Fibroblast of skin of abdomen (primary cell): Measurements from ENCODE around the gene EI24.
A peak's percentile ranks its signal among the peaks of the same experiment; 100 is the strongest.

Source experiments
- DNase-seq: peaks from one replicate; pipeline ENCODE4 v3.0.0-alpha.2; 2013

EI24 gene

GRCh38 chr11:125579811-125580210 is 10.5 kb downstream of the EI24 start:
- no peak for DNase-seq

GRCh38 chr11:125583496-125583895 is 14.2 kb downstream of the EI24 start:
- no peak for DNase-seq

GRCh38 chr11:125585487-125585886 is 16.2 kb downstream of the EI24 start:
- no peak for DNase-seq

GRCh38 chr11:125586623-125587022 is 17.3 kb downstream of the EI24 start:
- no peak for DNase-seq

- DNase-seq: peak; percentile 35
Measured at GRCh38 chr11:125587480-125587879, 18.2 kb downstream of the EI24 start.

GRCh38 chr11:125588505-125588904 is 19.2 kb downstream of the EI24 start:
- DNase-seq: no peak

- peak; percentile 19 for DNase-seq
Measured at GRCh38 chr11:125591649-125592304, 22.5 kb downstream of the EI24 start.

- DNase-seq: peak; percentile 100
Measured at GRCh38 chr11:125592305-125593113, 23.2 kb downstream of the EI24 start, which contains the start of gene STT3A. TSS of gene STT3A (plus strand) at chr11:125592852. CDS start at chr11:125595916, 3,064 bp downstream.

- peak; percentile 52 for DNase-seq
Measured at GRCh38 chr11:125593114-125593820, 24.0 kb downstream of the EI24 start.

- no peak for DNase-seq
Measured at GRCh38 chr11:125594958-125595357, 25.7 kb downstream of the EI24 start.

GRCh38 chr11:125600663-125601062 is 31.4 kb downstream of the EI24 start:
- DNase-seq: no peak

GRCh38 chr11:125603207-125603606 is 33.9 kb downstream of the EI24 start:
- DNase-seq: no peak

GRCh38 chr11:125605417-125605816 is 36.1 kb downstream of the EI24 start:
- no peak for DNase-seq

GRCh38 chr11:125609545-125609944 is 40.3 kb downstream of the EI24 start:
- no peak for DNase-seq

GRCh38 chr11:125618383-125618782 is 49.1 kb downstream of the EI24 start:
- no peak for DNase-seq

GRCh38 chr11:125621995-125622394 is 52.7 kb downstream of the EI24 start:
- peak; percentile 53 for DNase-seq

- DNase-seq: no peak
Measured at GRCh38 chr11:125623064-125623463, 53.8 kb downstream of the EI24 start.

- no peak for DNase-seq
Measured at GRCh38 chr11:125624756-125625213, 55.5 kb downstream of the EI24 start, which contains the start of gene CHEK1. TSS of gene CHEK1 (plus strand) at chr11:125625163. CDS start at chr11:125626769, 1,606 bp downstream.

GRCh38 chr11:125625225-125625629 is 56.0 kb downstream of the EI24 start:
- DNase-seq: no peak

- DNase-seq: peak; percentile 92
Measured at GRCh38 chr11:125625630-125626287, 56.5 kb downstream of the EI24 start.

GRCh38 chr11:125626288-125626950 is 57.1 kb downstream of the EI24 start:
- DNase-seq: peak; percentile 93
